Measurements from ENCODE around the gene DCST1. TPM values are rescaled to one million over a fixed set of nuclear protein-coding genes. Genes with fewer than 3 reads are reported as not detected.

DCST1 gene
- total RNA-seq, 4 donors from 2014 or later = 0.42 TPM; not detected in 3

- Histone ChIP-seq H3K9me3 (no peaks in the 10 kb centered on the region), H3K4me3 (peak overlapping the region; percentile 80 to 97 (median 92)), H3K36me3 (no peaks in the 10 kb centered on the region), H3K27ac (replicated peaks in 1 of 4) (peak overlapping the region; percentile 97 to 99 (median 98)), H3K27me3 (no peaks in the 10 kb centered on the region), H3K4me1 (peaks cover 57 to 75% (median 69%) of the 10 kb centered on the region in 4 donors)
- no peak for TF ChIP-seq POLR2A (IDR thresholded peaks at IDR 0.05; ENCODE audit: low read depth)
- no peak for TF ChIP-seq POLR2AphosphoS5 (IDR thresholded peaks at IDR 0.05)
- TF ChIP-seq CTCF (IDR thresholded peaks at IDR 0.05) = no peak
- no peak for TF ChIP-seq EP300 (IDR thresholded peaks at IDR 0.05)
- no peak for DNase-seq (ENCODE audit: extremely low spot score)
- intact Hi-C loops (cut with DNase I) = no loop called here
- 2% methylated on average over 28 of the region's 37 CpGs for WGBS
Measured at GRCh38 chr1:155003227-155003765, 30.3 kb upstream of the DCST1 start.

- 20% methylated on average over 1 of the region's 34 CpGs for WGBS
- intact Hi-C loops (cut with DNase I) = no loop called here
- no peak for DNase-seq (ENCODE audit: extremely low spot score)
- Histone ChIP-seq H3K36me3 (no peaks in the 10 kb centered on the region), H3K27ac (replicated peaks in 1 of 4) (peak overlapping the region; percentile 97 to 99 (median 98)), H3K4me3 (peak overlapping the region; percentile 80 to 97 (median 92)), H3K9me3 (no peaks in the 10 kb centered on the region), H3K27me3 (no peaks in the 10 kb centered on the region), H3K4me1 (peaks cover 60 to 75% (median 70%) of the 10 kb centered on the region in 4 donors)
- TF ChIP-seq POLR2AphosphoS5 (IDR thresholded peaks at IDR 0.05) (peak; percentile 42 to 57), EP300 (IDR thresholded peaks at IDR 0.05) (no peak), POLR2A (IDR thresholded peaks at IDR 0.05; ENCODE audit: low read depth) (peak; percentile 33), CTCF (IDR thresholded peaks at IDR 0.05) (no peak)
Measured at GRCh38 chr1:155003766-155004351, 29.8 kb upstream of the DCST1 start.

GRCh38 chr1:155004352-155005075 is 29.1 kb upstream of the DCST1 start:
- intact Hi-C loops (cut with DNase I) = no loop called here
- DNase-seq (ENCODE audit: extremely low spot score) = no peak
- Histone ChIP-seq H3K27ac (replicated peaks in 1 of 4) (peak overlapping the region; percentile 97 to 99 (median 98)), H3K27me3 (no peaks in the 10 kb centered on the region), H3K9me3 (no peaks in the 10 kb centered on the region), H3K4me3 (peak overlapping the region; percentile 80 to 97 (median 92)), H3K36me3 (peaks cover 0 to 4% (median 2%) of the 10 kb centered on the region in 4 donors), H3K4me1 (peaks cover 55 to 75% (median 68%) of the 10 kb centered on the region in 4 donors)
- TF ChIP-seq POLR2A (IDR thresholded peaks at IDR 0.05; ENCODE audit: low read depth) (no peak), EP300 (IDR thresholded peaks at IDR 0.05) (no peak), CTCF (IDR thresholded peaks at IDR 0.05) (no peak), POLR2AphosphoS5 (IDR thresholded peaks at IDR 0.05) (no peak)
- 80% methylated on average over 1 of the region's 5 CpGs for WGBS

GRCh38 chr1:155005076-155006011 is 28.3 kb upstream of the DCST1 start:
- Histone ChIP-seq H3K36me3 (peaks cover 0 to 7% (median 2%) of the 10 kb centered on the region in 4 donors), H3K9me3 (no peaks in the 10 kb centered on the region), H3K27me3 (no peaks in the 10 kb centered on the region), H3K4me1 (peaks cover 47 to 75% (median 64%) of the 10 kb centered on the region in 4 donors), H3K27ac (replicated peaks in 1 of 4) (peak overlapping the region; percentile 97 to 99 (median 98)), H3K4me3 (peak overlapping the region; percentile 80 to 97 (median 92))
- DNase-seq (ENCODE audit: extremely low spot score) = no peak
- intact Hi-C loops (cut with DNase I) = no loop called here
- TF ChIP-seq EP300 (IDR thresholded peaks at IDR 0.05) = no peak
- no peak for TF ChIP-seq CTCF (IDR thresholded peaks at IDR 0.05)
- TF ChIP-seq POLR2A (IDR thresholded peaks at IDR 0.05; ENCODE audit: low read depth) = no peak
- TF ChIP-seq POLR2AphosphoS5 (IDR thresholded peaks at IDR 0.05) = peak in 1 of 2 donors; percentile 47
- WGBS = 60% methylated on average over 17 of the region's 17 CpGs

Measured in esophagus muscularis mucosa (tissue), 4 donors.